Measurements from ENCODE around the gene COX7B. TPM values are rescaled to one million over a fixed set of nuclear protein-coding genes. Genes with fewer than 3 reads are reported as not detected.
"Not testable (repeated sequence)": the region's sequence is repeated elsewhere in the genome, so short reads cannot be mapped to it uniquely, and the experiment has no call there.

COX7B gene
- total and polyA plus RNA-seq, 3 donors from 2014 or later: 124 to 142 (median 131) TPM

DNA sequence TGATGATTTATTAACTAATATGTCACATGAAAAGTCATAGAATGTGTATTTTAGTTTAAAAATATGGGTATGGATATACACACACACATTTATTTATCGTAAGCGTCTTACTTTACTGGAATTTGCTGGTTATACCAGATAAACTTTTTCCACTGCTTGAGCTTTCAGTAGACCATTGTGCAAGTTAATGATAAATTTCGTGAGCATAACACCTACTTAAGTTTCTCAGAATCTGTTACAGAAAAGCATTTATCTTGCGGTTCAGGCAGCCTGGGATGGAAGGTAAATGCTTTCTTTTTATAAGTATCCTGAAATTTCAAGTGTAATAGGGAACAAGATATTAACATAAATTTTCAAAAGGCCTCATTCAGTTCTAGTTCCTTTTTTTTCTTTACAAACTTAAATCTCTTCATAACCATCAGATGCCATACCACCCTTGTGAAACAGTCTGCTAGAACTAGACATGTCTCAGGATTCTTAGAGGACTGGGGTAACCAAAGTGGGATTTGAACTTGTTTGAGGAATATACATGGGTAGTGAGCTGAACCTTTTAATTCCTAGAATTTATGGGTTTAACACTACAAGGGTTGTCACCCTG, 38.9 kb downstream of the COX7B start:
- intact Hi-C loops (cut with DNase I; ENCODE audit: low total_unique reads): no loop called here
- TF ChIP-seq, protein P1, sequence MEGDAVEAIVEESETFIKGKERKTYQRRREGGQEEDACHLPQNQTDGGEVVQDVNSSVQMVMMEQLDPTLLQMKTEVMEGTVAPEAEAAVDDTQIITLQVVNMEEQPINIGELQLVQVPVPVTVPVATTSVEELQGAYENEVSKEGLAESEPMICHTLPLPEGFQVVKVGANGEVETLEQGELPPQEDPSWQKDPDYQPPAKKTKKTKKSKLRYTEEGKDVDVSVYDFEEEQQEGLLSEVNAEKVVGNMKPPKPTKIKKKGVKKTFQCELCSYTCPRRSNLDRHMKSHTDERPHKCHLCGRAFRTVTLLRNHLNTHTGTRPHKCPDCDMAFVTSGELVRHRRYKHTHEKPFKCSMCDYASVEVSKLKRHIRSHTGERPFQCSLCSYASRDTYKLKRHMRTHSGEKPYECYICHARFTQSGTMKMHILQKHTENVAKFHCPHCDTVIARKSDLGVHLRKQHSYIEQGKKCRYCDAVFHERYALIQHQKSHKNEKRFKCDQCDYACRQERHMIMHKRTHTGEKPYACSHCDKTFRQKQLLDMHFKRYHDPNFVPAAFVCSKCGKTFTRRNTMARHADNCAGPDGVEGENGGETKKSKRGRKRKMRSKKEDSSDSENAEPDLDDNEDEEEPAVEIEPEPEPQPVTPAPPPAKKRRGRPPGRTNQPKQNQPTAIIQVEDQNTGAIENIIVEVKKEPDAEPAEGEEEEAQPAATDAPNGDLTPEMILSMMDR (IDR thresholded peaks at IDR 0.05): no peak
- no peak for TF ChIP-seq POLR2A (IDR thresholded peaks at IDR 0.05)
- no peaks in the 10 kb centered on the region for H3K4me1 ChIP-seq
- H3K9me3 ChIP-seq: no peaks in the 10 kb centered on the region
- no peak overlapping the region for H3K27ac ChIP-seq
- no peaks in the 10 kb centered on the region for H3K27me3 ChIP-seq
- H3K4me3 ChIP-seq: no peak overlapping the region
- no peak for DNase-seq
- 87 to 91% methylated on average over 4 of the region's 4 CpGs for WGBS, 2 donors
- H3K36me3 ChIP-seq (ENCODE audit: low read depth, missing control alignments): no peaks in the 10 kb centered on the region

DNA sequence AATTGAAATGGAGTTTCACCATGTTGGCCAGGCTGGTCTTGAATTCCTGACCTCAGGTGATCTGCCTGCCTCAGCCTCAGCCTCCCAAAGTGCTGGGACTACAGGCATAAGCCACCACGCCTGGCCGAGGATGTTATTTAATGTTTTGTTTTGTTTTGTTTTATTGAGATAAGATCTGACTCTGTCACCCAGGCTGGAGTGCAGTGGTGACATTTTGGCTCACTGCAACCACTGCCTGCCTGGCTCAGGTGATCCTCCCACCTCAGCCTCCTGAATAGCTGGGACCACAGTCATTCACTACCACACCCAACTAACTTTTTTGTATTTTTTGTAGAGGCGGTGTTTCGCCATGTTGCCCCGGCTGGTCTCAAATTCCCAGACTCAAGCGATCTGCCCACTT, 45.8 kb downstream of the COX7B start:
- H3K9me3 ChIP-seq; DNase-seq; H3K27me3 ChIP-seq; H3K4me3 ChIP-seq; H3K27ac ChIP-seq; intact Hi-C loops (cut with DNase I; ENCODE audit: low total_unique reads); H3K4me1 ChIP-seq; H3K36me3 ChIP-seq (ENCODE audit: low read depth, missing control alignments): not testable (repeated sequence)
- WGBS, 2 donors: 93 to 97% methylated on average over 6 of the region's 6 CpGs

DNA sequence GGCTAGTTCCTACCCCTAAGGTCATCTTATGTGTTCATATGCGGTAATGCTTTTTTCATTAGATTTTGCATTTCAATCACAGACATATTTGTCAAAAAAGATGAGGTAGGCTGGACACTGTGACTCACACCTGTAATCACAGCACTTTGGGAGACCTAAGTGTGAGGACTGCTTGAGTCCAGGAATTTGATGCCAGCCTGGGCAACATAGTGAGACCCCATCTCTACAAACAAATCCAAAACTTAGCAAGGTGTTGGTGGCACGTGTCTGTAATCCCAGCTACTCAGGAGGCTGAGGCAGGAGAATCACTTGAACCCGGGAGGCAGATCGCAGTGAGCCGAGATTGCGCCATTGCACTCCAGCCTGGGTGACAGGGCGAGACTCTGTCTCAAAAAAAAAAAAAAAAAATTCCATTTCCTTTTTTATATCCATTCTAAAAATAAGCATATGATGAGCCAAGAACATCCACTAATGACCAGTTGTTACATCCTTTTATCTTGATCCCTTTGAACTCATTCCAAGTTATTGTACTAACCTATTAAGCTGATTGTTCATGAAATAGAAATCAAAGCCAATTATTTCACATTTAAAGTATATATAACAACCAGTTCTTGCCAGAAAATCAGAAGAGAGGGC, 46.8 kb downstream of the COX7B start:
- Histone ChIP-seq H3K4me1 (no peaks in the 10 kb centered on the region), H3K9me3 (no peaks in the 10 kb centered on the region), H3K27ac (no peak overlapping the region), H3K27me3 (no peaks in the 10 kb centered on the region), H3K36me3 (ENCODE audit: low read depth, missing control alignments) (no peaks in the 10 kb centered on the region), H3K4me3 (no peak overlapping the region)
- TF ChIP-seq, protein P1 (IDR thresholded peaks at IDR 0.05): no peak
- no peak for TF ChIP-seq POLR2A (IDR thresholded peaks at IDR 0.05)
- no peak for DNase-seq
- WGBS, 2 donors: 67 to 73% methylated on average over 7 of the region's 7 CpGs
- intact Hi-C loops (cut with DNase I; ENCODE audit: low total_unique reads): no loop called here

DNA sequence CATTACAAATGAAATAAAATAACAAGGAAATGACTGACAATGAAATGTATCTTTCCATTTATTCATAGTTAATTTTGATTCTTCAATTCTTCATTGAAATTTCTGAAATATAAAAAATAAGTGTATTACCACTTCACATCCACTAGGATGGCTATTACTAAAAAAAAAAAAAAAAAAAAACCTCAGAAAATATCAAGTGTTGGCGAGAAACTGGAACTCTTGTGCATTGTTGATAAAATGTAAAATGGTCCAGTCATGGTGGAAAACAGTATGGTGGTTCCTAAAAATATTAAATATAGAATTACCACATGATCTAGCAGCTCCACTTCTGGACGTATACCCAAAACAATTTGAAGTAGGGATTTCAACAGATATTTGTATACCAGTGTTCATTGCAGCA, 47.3 kb downstream of the COX7B start:
- 93 to 96% methylated on average over 2 of the region's 2 CpGs for WGBS, 2 donors

DNA sequence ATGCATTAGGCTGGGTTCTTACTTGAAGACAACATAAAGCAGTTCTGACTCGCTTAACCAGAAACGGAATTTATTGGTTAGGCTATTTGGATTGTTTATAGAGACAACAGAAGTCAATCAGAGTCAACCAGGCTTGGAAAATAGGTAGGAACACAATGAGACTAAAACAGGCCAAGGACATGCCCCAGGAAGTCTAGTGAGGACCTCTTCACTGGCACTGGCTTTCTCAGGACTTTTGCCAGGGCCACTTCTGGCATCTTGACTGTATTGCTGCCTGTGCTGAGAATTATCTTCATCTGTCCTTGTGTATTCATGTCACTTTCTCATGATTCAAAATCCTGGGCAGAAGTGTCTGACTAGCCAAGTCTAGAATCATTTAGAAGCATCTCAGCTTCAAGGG, 50.6 kb downstream of the COX7B start:
- H3K27ac ChIP-seq: no peak overlapping the region
- no peak for TF ChIP-seq POLR2A (IDR thresholded peaks at IDR 0.05)
- TF ChIP-seq, protein P1 (IDR thresholded peaks at IDR 0.05): no peak
- H3K4me1 ChIP-seq: no peaks in the 10 kb centered on the region
- intact Hi-C loops (cut with DNase I; ENCODE audit: low total_unique reads): no loop called here
- no peaks in the 10 kb centered on the region for H3K36me3 ChIP-seq (ENCODE audit: low read depth, missing control alignments)
- H3K4me3 ChIP-seq: no peak overlapping the region
- no peaks in the 10 kb centered on the region for H3K27me3 ChIP-seq
- WGBS, 2 donors: 76 to 79% methylated on average over 2 of the region's 2 CpGs
- no peaks in the 10 kb centered on the region for H3K9me3 ChIP-seq
- no peak for DNase-seq

More for the DNA sequence above, 47.3 kb downstream of the COX7B start:
- no peaks in the 10 kb centered on the region for H3K4me1 ChIP-seq
- DNase-seq: no peak
- no peaks in the 10 kb centered on the region for H3K27me3 ChIP-seq
- H3K36me3 ChIP-seq (ENCODE audit: low read depth, missing control alignments): no peaks in the 10 kb centered on the region
- no peaks in the 10 kb centered on the region for H3K9me3 ChIP-seq
- H3K4me3 ChIP-seq: no peak overlapping the region
- TF ChIP-seq POLR2A (IDR thresholded peaks at IDR 0.05): no peak
- TF ChIP-seq, protein P1 (IDR thresholded peaks at IDR 0.05): no peak
- no peak overlapping the region for H3K27ac ChIP-seq
- intact Hi-C loops (cut with DNase I; ENCODE audit: low total_unique reads): no loop called here
